Chondrocyte (in vitro differentiated cells): ENCODE data around the gene SIGLEC9. TPM values are rescaled to one million over a fixed set of nuclear protein-coding genes. Genes with fewer than 3 reads are reported as not detected.
A peak's percentile ranks its signal among the peaks of the same experiment; 100 is the strongest.

ENCODE experiments used
- DNase-seq: peaks from one replicate; pipeline ENCODE4 v3.0.0; 2021; ENCODE audit warnings: mixed read lengths, low spot score
- H3K27ac Mint-ChIP-seq: one replicate; pipeline ENCODE4 v1.8.0; 2021; ENCODE audit warnings: mild to moderate bottlenecking, moderate library complexity, mixed read lengths; ENCODE audit not compliant: unreplicated experiment
- H3K27me3 Mint-ChIP-seq: 2 replicates; pipeline ENCODE4 v1.8.0; 2021; ENCODE audit warnings: low read depth, mixed read lengths
- H3K36me3 Mint-ChIP-seq: 2 replicates; pipeline ENCODE4 v1.8.0; 2021; ENCODE audit warnings: low read depth, mixed read lengths
- H3K4me1 Mint-ChIP-seq: 2 replicates; pipeline ENCODE4 v1.8.0; 2021; ENCODE audit warnings: low read depth, mild to moderate bottlenecking, mixed read lengths
- H3K4me3 Mint-ChIP-seq: one replicate; pipeline ENCODE4 v1.8.0; 2021; ENCODE audit warnings: mild to moderate bottlenecking, moderate library complexity, mixed read lengths; ENCODE audit not compliant: unreplicated experiment
- H3K9me3 Mint-ChIP-seq: 2 replicates; pipeline ENCODE4 v1.8.0; 2021; ENCODE audit warnings: low read depth, mixed read lengths
- total RNA-seq: library from RNA; stranded (reverse); gene quantifications from 3 replicates; pipeline ENCODE4 v1.2.1, GENCODE V29; 2021
- TF ChIP-seq, protein P1 (sequence below): fragments of 200-600 bp; sonication (generic); IDR thresholded peaks from 2 replicates; pipeline ENCODE4 v1.5.0; 2021; ENCODE audit warnings: antibody characterized with exemption, mild to moderate bottlenecking, moderate library complexity

The SIGLEC9 gene
- total RNA-seq, 1 donor from 2014 or later, result not detected

DNA sequence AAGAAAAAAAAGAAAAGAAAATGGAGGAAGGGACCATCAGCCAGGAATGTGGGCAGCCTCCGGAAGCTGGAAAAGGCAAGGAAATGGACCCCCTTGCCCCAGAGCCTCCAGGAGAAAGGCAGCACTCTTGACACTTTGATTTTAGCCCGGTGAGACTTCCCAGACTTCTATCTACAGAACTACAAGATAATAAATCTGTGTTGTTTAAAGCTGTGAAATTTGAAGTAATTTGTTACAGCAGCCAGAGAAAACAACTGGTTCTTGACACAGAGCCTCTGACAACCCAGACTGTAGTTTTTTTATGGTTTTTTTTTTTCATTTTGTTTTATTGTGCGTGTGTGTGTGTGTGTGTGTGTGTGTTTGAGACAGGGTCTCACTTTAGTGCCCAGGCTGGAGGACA is 24.1 kb upstream of the SIGLEC9 start:
- no peak overlapping the region for H3K4me3 Mint-ChIP-seq
- H3K9me3 Mint-ChIP-seq, result no peaks in the 10 kb centered on the region
- no peak for DNase-seq
- TF ChIP-seq, protein P1, sequence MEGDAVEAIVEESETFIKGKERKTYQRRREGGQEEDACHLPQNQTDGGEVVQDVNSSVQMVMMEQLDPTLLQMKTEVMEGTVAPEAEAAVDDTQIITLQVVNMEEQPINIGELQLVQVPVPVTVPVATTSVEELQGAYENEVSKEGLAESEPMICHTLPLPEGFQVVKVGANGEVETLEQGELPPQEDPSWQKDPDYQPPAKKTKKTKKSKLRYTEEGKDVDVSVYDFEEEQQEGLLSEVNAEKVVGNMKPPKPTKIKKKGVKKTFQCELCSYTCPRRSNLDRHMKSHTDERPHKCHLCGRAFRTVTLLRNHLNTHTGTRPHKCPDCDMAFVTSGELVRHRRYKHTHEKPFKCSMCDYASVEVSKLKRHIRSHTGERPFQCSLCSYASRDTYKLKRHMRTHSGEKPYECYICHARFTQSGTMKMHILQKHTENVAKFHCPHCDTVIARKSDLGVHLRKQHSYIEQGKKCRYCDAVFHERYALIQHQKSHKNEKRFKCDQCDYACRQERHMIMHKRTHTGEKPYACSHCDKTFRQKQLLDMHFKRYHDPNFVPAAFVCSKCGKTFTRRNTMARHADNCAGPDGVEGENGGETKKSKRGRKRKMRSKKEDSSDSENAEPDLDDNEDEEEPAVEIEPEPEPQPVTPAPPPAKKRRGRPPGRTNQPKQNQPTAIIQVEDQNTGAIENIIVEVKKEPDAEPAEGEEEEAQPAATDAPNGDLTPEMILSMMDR, result no peak
- no peaks in the 10 kb centered on the region for H3K27me3 Mint-ChIP-seq
- no peak overlapping the region for H3K27ac Mint-ChIP-seq
- H3K36me3 Mint-ChIP-seq, result peaks cover 15% of the 10 kb centered on the region
- H3K4me1 Mint-ChIP-seq, result no peaks in the 10 kb centered on the region

DNA sequence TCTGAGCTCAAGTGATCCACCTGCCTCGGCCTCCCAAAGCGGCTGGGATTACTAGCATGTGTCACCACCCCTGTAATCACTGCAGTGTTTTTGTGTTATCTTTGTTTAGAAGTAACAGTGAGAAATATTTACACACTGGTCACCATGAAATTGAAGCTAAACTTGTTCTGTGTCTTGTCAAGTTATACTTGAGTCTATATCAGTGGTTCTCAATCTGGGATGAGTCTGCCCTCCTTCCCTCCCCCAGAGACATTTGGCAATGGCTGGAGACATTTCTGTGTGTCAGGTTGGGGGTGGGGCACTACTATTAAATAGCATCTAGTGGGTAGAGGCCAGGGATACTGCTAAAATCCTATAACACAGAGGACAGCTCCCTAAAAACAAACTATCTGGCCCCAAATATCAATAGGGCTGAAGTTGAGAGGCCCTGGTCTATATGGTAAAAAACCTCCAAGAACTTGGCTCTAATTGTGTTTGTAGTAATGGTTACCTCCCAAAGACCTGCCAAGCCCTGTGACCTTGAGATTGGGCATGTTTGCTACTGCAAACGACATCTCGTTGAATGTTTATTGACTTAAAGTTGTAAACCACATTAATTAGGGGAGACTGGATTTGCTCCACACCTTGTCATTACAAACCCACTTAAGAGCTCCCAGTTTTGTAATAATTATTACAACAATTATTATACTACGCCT is 23.4 kb upstream of the SIGLEC9 start:
- H3K36me3 Mint-ChIP-seq, result peaks cover 15% of the 10 kb centered on the region

DNA sequence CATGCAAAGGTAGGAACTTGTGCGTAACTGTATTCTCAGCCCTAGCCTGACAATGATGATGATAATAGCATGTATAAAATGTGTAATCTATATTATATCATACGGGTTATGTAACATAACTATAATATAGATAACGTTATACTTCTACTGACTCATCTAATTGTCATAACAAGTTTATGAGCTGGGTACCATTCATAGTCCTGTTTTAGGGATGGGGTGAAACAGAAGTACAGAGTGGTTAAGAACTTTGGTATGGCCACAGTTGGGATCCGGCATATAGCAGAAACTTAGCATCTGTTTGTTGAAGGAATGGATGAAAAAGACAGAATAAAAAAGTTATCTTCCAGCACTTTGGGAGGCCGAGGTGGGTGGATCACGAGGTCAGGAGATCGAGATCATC is 21.7 kb upstream of the SIGLEC9 start:
- H3K27me3 Mint-ChIP-seq, result no peaks in the 10 kb centered on the region

More for the DNA sequence above, 23.4 kb upstream of the SIGLEC9 start:
- H3K4me3 Mint-ChIP-seq, result no peak overlapping the region
- no peak overlapping the region for H3K27ac Mint-ChIP-seq
- TF ChIP-seq, protein P1, result no peak
- no peaks in the 10 kb centered on the region for H3K9me3 Mint-ChIP-seq
- no peaks in the 10 kb centered on the region for H3K27me3 Mint-ChIP-seq
- H3K4me1 Mint-ChIP-seq, result no peaks in the 10 kb centered on the region
- DNase-seq, result no peak

DNA sequence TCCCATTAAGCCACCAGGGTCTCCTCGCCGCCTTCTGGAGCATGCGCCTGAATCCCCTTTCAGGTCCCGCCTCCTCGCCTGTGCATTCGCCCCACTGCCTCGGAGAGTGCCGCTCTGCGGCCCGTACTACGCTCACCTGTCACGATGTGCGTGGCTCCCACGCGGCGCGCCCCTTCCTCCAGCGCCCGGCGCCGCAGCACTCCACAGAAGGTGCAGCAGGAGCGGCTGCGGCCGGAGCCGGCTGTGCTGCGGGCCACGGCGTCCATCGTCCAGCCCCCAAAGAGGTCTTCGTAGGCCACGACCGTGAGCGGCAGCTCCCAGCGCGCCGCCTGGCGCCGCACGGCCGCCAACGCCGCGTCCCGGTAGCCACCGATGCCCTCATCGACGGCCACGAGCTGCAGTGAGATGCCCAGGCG is 20.8 kb upstream of the SIGLEC9 start:
- H3K27me3 Mint-ChIP-seq, result no peaks in the 10 kb centered on the region
- H3K27ac Mint-ChIP-seq, result no peak overlapping the region
- no peak for DNase-seq
- peaks cover 12% of the 10 kb centered on the region for H3K4me1 Mint-ChIP-seq
- H3K36me3 Mint-ChIP-seq, result peaks cover 9% of the 10 kb centered on the region
- TF ChIP-seq, protein P1, result no peak
- no peaks in the 10 kb centered on the region for H3K9me3 Mint-ChIP-seq
- no peak overlapping the region for H3K4me3 Mint-ChIP-seq

More for the DNA sequence above, 21.7 kb upstream of the SIGLEC9 start:
- TF ChIP-seq, protein P1, result no peak
- no peak for DNase-seq
- Mint-ChIP-seq H3K4me3 (no peak overlapping the region), H3K9me3 (no peaks in the 10 kb centered on the region), H3K4me1 (peaks cover 8% of the 10 kb centered on the region), H3K36me3 (peaks cover 9% of the 10 kb centered on the region), H3K27ac (no peak overlapping the region)

DNA sequence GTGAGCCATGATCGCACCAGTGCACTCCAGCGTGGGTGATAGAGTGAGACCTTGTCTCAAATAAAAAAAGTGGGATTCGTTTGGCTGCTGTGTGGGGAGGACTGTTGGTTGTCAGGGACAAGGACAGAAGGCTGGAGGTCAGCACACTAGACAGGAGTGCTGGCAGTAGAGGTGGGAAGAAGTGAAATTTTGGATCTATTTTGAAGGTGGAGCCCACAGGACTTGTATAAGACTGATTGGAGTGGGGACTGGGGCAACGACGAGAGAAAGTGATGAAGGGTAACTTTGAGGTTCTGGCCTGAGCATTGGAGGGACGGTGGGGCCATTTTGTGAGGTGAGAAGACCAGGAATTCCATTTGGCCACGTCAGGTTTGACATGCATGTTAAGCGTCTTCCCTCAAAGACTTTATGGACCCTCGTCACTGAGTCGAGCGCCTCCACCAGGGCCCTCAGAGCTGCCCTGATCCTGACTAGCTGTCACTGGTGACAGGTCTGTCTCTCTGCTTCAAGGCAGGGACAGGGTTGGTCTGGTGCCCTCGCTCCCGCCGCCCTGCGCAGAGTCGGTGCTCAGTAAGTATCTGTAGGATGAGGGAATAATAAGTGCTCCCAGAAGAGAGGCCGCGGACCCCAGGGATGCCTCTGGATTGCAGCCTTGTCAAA is 17.2 kb upstream of the SIGLEC9 start:
- TF ChIP-seq, protein P1, result no peak
- no peaks in the 10 kb centered on the region for H3K9me3 Mint-ChIP-seq
- peak overlapping the region; percentile 96 for H3K27ac Mint-ChIP-seq
- peak overlapping the region; percentile 91 for H3K4me3 Mint-ChIP-seq
- H3K36me3 Mint-ChIP-seq, result peaks cover 4% of the 10 kb centered on the region
- DNase-seq, result no peak
- peaks cover 12% of the 10 kb centered on the region for H3K4me1 Mint-ChIP-seq
- H3K27me3 Mint-ChIP-seq, result peaks cover 3% of the 10 kb centered on the region
